Suprapubic skin (tissue), 3 donors: Measurements from ENCODE around the gene TRIM60.

ENCODE experiments used
- CTCF ChIP-seq, 2 donors: fragments of 200-600 bp in 1 of 2; fragments of 450-650 bp in 1 of 2; sonication (generic) in 1 of 2; IDR thresholded peaks; one replicate each; pipeline ENCODE4 v1.5.1; 2016 to 2019; ENCODE audit warnings: antibody characterized with exemption in 2 of 2, mild to moderate bottlenecking in 1 of 2, moderate library complexity in 1 of 2
- POLR2A ChIP-seq, 2 donors: fragments of 450-650 bp; IDR thresholded peaks; one replicate each; pipeline ENCODE4 v1.6.1; 2017; ENCODE audit warnings: antibody characterized with exemption in 2 of 2, mild to moderate bottlenecking in 2 of 2, moderate library complexity in 2 of 2

DNA sequence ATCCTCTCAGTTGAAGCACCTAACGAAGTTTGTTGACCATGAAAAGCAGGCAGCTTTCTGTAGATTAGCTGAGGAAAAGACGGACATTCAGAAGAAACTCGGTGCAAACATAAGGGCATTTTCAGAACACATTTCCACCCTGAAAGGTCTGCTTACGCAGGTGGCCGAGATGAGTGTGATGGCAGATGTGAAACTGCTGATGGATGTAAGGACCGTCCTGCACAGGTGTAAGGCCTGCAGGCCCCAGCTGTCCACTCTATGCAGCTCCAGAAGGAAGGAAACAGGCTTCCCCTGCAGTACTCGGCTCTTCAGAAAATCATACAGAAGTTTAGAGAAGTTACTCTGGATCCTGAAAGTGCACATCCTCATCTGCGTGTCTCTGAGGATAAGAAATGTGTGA, 20.8 kb upstream of the TRIM60 start:
- TF ChIP-seq POLR2A (IDR thresholded peaks at IDR 0.05): no peak
- TF ChIP-seq CTCF (IDR thresholded peaks at IDR 0.05): no peak
